GM21619 (cell line): Measurements from ENCODE around the gene DMXL1.
A peak's percentile ranks its signal among the peaks of the same experiment; 100 is the strongest.
"Not testable (repeated sequence)": the region's sequence is repeated elsewhere in the genome, so short reads cannot be mapped to it uniquely, and the experiment has no call there.

Experiments
- ATAC-seq: cut with Tn5 transposase; IDR thresholded peaks from one replicate; pipeline ENCODE4 v1.9.1; 2021; ENCODE audit not compliant: unreplicated experiment

DMXL1 gene

GRCh38 chr5:119063579-119064379 lies 7.1 kb upstream of the DMXL1 start:
- ATAC-seq = peak; percentile 65

DNA sequence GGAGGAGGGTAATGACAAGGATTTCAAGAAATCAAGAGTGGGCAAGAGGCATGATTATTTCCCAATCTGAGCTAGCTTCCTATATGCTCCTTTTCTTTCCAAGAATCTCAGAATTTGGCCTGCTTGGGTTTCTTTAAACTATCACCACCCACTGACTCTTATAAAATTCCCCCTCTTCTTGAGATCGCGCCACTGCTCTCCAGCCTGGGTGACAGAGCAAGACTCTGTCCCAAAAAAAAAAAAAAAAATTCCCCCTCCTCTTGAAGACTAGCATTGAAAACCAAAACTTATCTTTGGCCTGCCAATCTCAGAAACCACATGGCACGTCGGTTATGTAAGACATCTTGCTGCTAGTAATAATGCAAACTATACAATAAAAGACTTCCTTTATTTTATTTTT lies 3.4 kb upstream of the DMXL1 start:
- ATAC-seq = no peak

- ATAC-seq = peak; percentile 47
Measured at GRCh38 chr5:119070578-119070827, 384 bp upstream of the DMXL1 start.

DNA sequence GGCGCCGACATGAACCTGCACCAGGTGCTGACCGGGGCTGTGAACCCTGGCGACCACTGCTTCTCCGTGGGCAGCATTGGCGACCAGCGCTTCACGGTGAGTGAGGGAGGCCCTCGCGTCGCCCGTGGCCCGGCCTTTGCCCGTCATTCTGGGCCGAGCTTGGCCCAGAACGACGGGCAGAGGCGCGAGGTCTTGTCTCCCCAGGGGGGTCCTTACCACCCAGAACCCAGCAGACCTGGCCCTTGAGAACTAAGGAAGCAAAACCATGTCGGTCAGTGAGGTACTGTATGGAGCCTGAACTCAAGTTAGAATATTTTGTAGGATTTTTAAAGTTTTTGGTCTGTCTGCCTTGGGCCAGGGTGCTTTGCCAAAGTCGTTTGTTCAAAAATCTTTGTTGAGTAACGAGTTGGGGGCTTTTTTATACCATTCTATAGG lies 691 bp downstream of the DMXL1 start:
- no peak for ATAC-seq

DNA sequence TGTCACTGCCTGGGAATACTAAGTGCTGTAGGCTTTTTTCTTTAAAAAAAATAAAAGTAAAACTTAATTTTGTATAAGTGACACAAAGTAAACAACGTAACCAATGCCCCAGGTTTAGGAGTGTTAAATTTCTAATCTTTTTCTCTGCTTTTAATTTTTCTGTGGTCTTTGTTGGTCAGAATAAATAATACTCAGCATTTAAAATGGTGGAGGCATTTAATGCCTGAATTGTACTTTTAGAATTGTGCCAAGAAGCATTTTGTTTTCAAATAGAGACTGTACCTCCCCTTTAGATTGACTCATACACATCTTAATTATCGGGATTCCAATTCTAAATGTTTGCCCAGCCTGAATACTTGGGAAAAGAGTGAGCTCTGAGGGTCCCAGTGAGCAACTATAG lies 1.6 kb downstream of the DMXL1 start:
- no peak for ATAC-seq

GRCh38 chr5:119073746-119074337 lies 3.0 kb downstream of the DMXL1 start:
- not testable (repeated sequence) for ATAC-seq

DNA sequence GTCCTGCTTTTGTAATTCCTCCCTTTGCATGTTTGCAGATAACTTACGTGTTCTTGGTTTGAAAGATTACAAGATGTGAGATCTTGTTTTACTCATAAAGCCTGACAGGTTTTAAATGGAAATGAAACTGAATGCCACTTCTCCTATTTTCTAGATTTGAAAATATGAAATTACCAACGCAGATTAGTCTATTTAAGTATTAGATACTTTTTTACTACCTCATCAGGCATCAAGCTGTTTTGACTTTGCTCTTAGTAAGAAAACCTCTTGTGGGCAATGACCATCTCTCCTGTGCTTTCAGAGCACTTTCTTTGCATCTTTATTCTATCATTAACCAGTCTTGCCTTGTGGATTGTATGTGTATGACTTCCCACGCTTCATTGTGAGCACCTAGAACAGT lies 3.5 kb downstream of the DMXL1 start:
- ATAC-seq = peak; percentile 20

DNA sequence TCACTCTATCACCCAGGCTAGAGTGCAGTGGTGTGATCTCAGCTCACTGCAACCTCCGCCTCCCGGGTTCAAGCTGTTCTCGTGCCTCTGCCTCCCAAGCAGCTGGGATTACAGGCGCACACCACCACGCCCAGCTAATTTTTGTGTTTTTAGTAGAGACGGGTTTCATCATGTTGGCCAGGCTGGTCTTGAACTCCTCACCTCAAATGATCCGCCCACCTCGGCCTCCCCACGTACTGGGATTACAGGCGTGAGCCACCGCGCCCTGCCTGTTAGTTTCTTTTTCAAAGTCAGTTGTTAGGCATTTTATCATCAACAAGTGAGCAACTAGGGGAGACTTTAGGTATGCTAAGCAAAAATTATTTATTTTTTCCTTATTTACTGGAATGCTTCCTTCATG lies 4.4 kb downstream of the DMXL1 start:
- ATAC-seq = not testable (repeated sequence)

DNA sequence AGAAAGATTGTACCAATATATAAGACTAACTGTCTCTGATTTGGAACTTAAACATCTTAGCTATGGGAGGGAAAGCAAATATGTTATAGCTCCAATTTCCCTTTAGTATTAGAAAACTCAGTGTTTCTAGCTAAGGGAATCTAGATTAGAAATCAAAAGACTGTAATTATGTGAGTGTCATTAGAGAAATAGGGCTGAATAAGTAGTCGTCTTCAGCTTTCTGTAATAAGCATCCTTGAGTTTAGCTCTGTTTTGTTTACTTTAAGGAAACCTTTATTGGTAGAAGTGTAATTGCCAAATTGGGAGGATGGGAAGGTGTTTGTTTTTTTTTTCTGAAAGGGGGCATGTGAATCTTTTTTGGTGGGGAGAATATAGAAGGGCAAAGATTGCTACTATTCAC lies 5.2 kb downstream of the DMXL1 start:
- ATAC-seq = no peak

- ATAC-seq = no peak
Measured at GRCh38 chr5:119077444-119077843, 6.6 kb downstream of the DMXL1 start.

- ATAC-seq = peak; percentile 21
Measured at GRCh38 chr5:119078071-119078846, 7.4 kb downstream of the DMXL1 start.

- no peak for ATAC-seq
Measured at GRCh38 chr5:119078861-119079260, 8.0 kb downstream of the DMXL1 start.

DNA sequence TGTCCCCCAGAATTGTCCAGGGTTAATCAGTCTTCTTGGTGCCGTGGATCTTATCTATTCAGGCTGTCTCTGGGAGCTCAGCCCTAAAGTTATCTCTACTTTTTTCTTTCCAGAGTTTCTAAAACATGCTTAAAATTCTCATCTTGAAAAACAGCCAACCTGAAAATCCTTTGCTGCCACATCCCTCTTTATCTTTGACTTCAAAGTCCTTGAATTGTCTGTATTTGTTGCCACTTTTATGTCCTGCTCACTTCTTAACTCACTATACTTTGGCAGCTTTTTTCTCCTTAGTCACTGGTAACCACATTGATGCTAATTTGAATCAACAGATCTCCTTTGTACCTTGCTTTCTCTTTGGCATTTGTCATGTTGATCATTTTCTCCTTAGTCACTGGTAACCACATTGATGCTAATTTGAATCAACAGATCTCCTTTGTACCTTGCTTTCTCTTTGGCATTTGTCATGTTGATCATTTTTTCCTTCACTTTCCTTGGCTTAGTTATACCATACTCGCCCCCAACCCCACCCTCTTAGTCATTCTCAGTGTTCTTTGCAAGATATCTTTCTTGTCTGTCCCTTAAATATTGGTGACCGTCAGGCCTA lies 8.5 kb downstream of the DMXL1 start:
- ATAC-seq = peak; percentile 53

DNA sequence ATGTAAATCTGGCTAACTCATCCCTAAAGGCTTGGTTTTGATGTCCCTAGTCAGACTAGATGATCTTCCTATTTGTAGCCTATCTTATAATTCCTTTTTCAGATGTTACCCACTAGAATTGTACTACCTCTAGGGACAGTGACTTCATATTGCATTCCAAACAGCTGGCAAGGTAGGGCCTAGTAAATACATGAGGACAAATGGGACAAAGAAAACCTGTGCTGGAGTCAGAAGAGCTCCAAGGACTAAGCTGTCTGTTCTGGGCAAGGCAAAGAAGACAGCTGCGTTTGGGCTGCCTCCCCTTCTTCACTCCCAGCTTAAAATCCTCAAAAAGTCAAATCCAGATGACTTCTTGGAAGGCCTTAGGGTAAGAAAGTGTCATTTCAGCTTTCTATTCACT lies 10.0 kb downstream of the DMXL1 start:
- no peak for ATAC-seq

- no peak for ATAC-seq
Measured at GRCh38 chr5:119082691-119083090, 11.8 kb downstream of the DMXL1 start.

GRCh38 chr5:119083679-119084078 lies 12.8 kb downstream of the DMXL1 start:
- ATAC-seq = no peak

DNA sequence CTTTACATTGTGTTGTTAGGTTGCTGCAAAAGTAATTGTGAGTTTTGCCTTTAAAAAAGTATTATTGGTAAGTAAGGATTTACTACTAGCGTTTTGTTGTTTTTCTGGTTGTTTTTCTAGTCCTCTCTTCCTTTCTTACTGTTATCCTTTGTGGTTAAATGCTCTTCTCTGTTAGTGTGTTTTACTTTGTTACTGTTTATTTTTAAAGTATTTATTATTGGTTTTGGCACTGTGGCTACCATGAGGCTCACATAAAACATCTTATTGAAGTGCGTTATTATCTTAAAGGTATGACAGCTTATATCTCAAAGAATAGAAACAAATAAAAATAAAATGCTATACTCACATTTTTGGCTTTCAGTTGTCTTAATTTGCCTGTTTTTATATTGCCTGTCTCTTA lies 17.6 kb downstream of the DMXL1 start:
- no peak for ATAC-seq

DNA sequence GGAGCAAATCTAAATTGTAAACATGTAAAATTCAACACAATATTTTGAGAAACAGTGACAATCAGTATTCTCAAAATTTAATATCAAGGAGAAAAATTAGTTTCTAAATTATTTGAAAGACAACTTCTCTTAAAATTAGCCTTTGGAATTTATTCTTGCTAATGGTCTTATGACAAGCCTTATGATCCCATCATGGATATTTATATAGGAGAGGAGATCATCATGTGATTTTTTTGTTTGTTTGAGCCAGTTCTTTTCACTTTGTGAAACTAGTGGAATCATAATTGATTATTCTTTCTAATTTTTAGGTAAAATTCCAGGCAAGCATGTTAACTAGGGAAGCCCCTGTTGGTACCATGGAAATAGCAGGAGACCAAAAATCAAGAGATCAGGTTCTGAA lies 24.7 kb downstream of the DMXL1 start:
- ATAC-seq = no peak

DNA sequence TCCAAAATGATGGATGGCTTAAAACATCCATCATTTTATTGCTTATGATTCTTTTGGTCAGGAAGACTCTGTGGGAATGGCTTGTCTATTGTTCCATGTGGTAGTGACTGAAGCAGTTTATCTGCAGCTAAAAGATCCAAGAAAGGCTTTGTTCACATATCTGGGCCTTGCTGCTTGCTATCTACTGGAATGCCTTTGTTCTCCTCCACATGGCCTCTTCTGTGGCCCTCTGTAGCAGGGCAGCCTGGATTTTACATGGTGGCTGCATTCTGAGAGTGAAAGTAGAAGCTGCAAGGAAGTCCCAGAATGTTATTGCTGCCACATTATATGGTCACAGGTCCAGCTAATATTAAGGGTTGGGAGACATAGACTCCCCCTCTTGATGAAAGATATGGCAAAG lies 35.1 kb downstream of the DMXL1 start:
- ATAC-seq = no peak

DNA sequence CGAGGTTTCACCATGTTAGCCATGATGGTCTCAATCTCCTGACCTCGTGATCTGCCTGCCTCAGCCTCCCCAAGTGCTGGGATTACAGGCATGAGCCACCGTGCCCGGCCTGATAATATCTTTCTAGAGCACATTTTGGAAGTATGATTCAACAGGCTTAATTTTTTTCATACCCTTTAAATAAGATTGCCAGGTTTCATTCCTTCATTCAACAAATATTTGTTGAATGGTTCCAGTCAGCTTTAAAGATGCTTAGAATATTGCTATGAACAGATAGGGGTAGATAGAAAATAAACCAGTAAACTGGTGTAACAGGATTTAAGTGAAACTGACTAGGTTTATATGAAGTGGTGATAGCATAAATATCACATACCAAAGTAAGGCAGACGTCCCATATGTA lies 41.3 kb downstream of the DMXL1 start:
- ATAC-seq = no peak

DNA sequence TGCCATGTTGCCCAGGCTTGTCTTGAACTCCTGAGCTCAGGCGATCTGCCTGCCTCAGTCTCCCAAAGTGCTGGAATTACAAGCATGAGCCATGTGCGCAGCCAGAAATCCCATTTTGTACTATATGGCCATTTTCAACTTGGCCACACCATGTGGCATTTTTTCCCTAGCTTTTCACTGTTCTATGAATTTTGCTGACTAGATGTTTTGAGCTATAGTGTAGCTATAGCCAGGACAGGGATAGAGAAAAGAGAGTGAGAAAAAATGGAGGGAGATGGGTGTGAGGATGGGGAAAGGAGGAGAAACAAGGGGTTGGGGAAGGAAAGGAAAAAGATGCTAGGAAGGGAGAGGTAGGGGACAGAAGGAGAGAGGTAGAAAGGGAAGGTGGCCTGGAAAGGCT lies 46.4 kb downstream of the DMXL1 start:
- no peak for ATAC-seq

GRCh38 chr5:119118000-119118399 lies 47.1 kb downstream of the DMXL1 start:
- no peak for ATAC-seq
